HepG2 (cell line): ENCODE measurements around the gene STX8. TPM values are rescaled to one million over a fixed set of nuclear protein-coding genes. Genes with fewer than 3 reads are reported as not detected.

Experiments used
- ATAC-seq: fragments of 200-7000 bp; cut with Tn5 transposase; 3 replicates; pipeline ENCODE4 v1.9.1; 2020; ENCODE audit warnings: mild to moderate bottlenecking, moderate library complexity
- BruUV-seq: library from RNA; stranded (reverse); fragments of 400-500 nt; replicated peaks from 2 replicates; lab custom pipeline; 2021; lab: Mats Ljungman, UMichigan
- CTCF ChIA-PET: fragments of 300-600 bp; formaldehyde crosslinking; extraction: SDS; loops from one replicate; lab custom pipeline; 2021; ENCODE audit warnings: low total read pairs, inconsistent platforms, low intra/inter-chr PET ratio; lab: Yijun Ruan, JAX
- POLR2A ChIA-PET: fragments of 350-600 bp; sonication (Branson Sonifier 250); formaldehyde crosslinking; loops from one replicate; lab custom pipeline; 2020; ENCODE audit warnings: antibody characterized with exemption, inconsistent platforms; lab: Yijun Ruan, JAX
- DNase-seq: peaks from one replicate; pipeline ENCODE4 v3.0.0-alpha.2; 2015; ENCODE audit warnings: low spot score
- FAIRE-seq: peaks from 3 replicates; lab custom pipeline; 2011; peaks lifted over from hg19 to GRCh38; lab: Jason Lieb, UNC
- H2AFZ ChIP-seq: one replicate; pipeline ENCODE4 v1.6.1; 2011; ENCODE audit warnings: low read length, inconsistent platforms
- H3K27ac ChIP-seq: fragments of 300-600 bp; 3 replicates; pipeline ENCODE4 v1.8.0; 2011; ENCODE audit warnings: mixed run types, mild to moderate bottlenecking, mixed read lengths, low read length, inconsistent platforms; ENCODE audit not compliant: insufficient read depth; ENCODE audit errors: extremely low read length
- H3K27me3 ChIP-seq, 2 experiments: fragments of 200-600 bp in 1 of 2; 2 replicates in 1 of 2; 3 replicates in 1 of 2; pipeline versions ENCODE4 v1.6.0 to v1.8.0; 2011; ENCODE audit warnings: low read length in 2 of 2, mild to moderate bottlenecking in 2 of 2, moderate library complexity in 2 of 2, inconsistent platforms in 1 of 2; ENCODE audit not compliant: insufficient read depth in 2 of 2, control insufficient read depth in 1 of 2
- H3K36me3 ChIP-seq, 2 experiments: fragments of 200-600 bp in 1 of 2; replicated peaks in 1 of 2; 2 replicates in 1 of 2; 3 replicates in 1 of 2; pipeline versions ENCODE4 v1.5.1 to v1.8.0; 2011; ENCODE audit warnings: low read length in 2 of 2, inconsistent platforms in 1 of 2; ENCODE audit not compliant: insufficient read depth in 2 of 2, control insufficient read depth in 1 of 2
- H3K4me1 ChIP-seq: 2 replicates; pipeline ENCODE4 v1.5.1; 2012; ENCODE audit warnings: low read length, inconsistent platforms; ENCODE audit not compliant: insufficient read depth
- H3K4me2 ChIP-seq: 2 replicates; pipeline ENCODE4 v1.6.0; 2011; ENCODE audit warnings: low read depth, low read length, inconsistent platforms
- H3K4me3 ChIP-seq, 3 experiments: fragments of 200-600 bp in 1 of 3; sonication (generic), shearing (Covaris generic) in 1 of 3; replicated peaks in 1 of 3; 2 replicates each; pipeline ENCODE4 v1.5.1; 2011 to 2016; ENCODE audit warnings: low read length in 3 of 3, inconsistent platforms in 2 of 3, low read depth in 2 of 3, mild to moderate bottlenecking in 2 of 3, control low read depth in 1 of 3, mixed read lengths in 1 of 3; ENCODE audit not compliant: insufficient read depth in 1 of 3
- H3K79me2 ChIP-seq: one replicate; pipeline ENCODE4 v1.6.1; 2011; ENCODE audit warnings: low read length, inconsistent platforms; ENCODE audit not compliant: insufficient read depth
- H3K9ac ChIP-seq: 2 replicates; pipeline ENCODE4 v1.6.0; 2011; ENCODE audit warnings: mild to moderate bottlenecking, low read depth, low read length, inconsistent platforms; ENCODE audit not compliant: insufficient read depth
- H3K9me3 ChIP-seq: 2 replicates; pipeline ENCODE4 v1.5.1; 2012; ENCODE audit warnings: mild to moderate bottlenecking, low read length
- H4K20me1 ChIP-seq: 2 replicates; pipeline ENCODE4 v1.6.0; 2011; ENCODE audit warnings: inconsistent platforms, mild to moderate bottlenecking, low read length, moderate library complexity; ENCODE audit not compliant: insufficient read depth
- CEBPB ChIP-seq: IDR thresholded peaks from 2 replicates; pipeline ENCODE4 v1.6.1; 2011; ENCODE audit warnings: low read depth, low read length, improper control_type of control experiment, borderline replicate concordance
- CEBPG ChIP-seq: IDR thresholded peaks from 2 replicates; pipeline ENCODE4 v1.6.1; 2016
- SMARCE1 ChIP-seq: fragments of 450-650 bp; IDR thresholded peaks from 2 replicates; pipeline ENCODE4 v1.6.1; 2017; ENCODE audit warnings: borderline replicate concordance
- YEATS2 ChIP-seq: sonication (generic); formaldehyde crosslinking; IDR thresholded peaks from 2 replicates; pipeline ENCODE4 v1.4.0; 2020; ENCODE audit warnings: missing genetic modification reagents, borderline replicate concordance
- ZNF564 ChIP-seq: sonication (generic); formaldehyde crosslinking; IDR thresholded peaks from 2 replicates; pipeline ENCODE4 v1.8.1; 2023; ENCODE audit warnings: mild to moderate bottlenecking, missing genetic modification reagents
- WGBS: methylation state at CpG from one replicate; pipeline ENCODE4 v1.1.6; 2017; ENCODE audit warnings: low lambda C conversion rate; 5-methylcytosine and 5-hydroxymethylcytosine counted together
- in situ Hi-C: cut with HindIII; loops from 2 replicates; pipeline ENCODE4 v1.10.0; 2017; ENCODE audit warnings: low pct_unique_long_range_greater_than_20kb; ENCODE audit not compliant: extremely low pct_ligation_motif_present
- intact Hi-C: fragments of 100-400 bp; cut with micrococcal nuclease; formaldehyde crosslinking; loops from one replicate; pipeline ENCODE4 v1.10.0; 2022; ENCODE audit not compliant: unreplicated experiment
- polyA plus RNA-seq, 8 experiments: library from polyadenylated mRNA; depleted of rRNA in 3 of 8; stranded (reverse) in 7 of 8; unstranded in 1 of 8; fragments of >200 nt; fragmentation: Illumina TruSeq in 4 of 8; extraction: Trizol in 4 of 8; gene quantifications; 2 replicates each; pipeline versions ENCODE4 v1.2.1 to v1.2.3, GENCODE V29; 2011 to 2016; ENCODE audit warnings: low read depth in 4 of 8, missing spikeins in 1 of 8, mixed read lengths in 1 of 8; ENCODE audit not compliant: insufficient read depth in 1 of 8
- total RNA-seq, 5 experiments: library from RNA; depleted of rRNA; stranded (reverse); fragments of >200 nt; fragmentation: Illumina TruSeq; extraction: Trizol; gene quantifications; 2 replicates each; pipeline ENCODE4 v1.2.3, GENCODE V29; 2016; ENCODE audit warnings: low read depth in 1 of 5
- TF ChIP-seq, protein P1 (sequence below): sonication (generic); formaldehyde crosslinking; IDR thresholded peaks from 2 replicates; pipeline ENCODE4 v1.9.0; 2021; ENCODE audit warnings: missing genetic modification reagents, borderline replicate concordance
- TF ChIP-seq, protein P2 (sequence below): sonication (generic); formaldehyde crosslinking; IDR thresholded peaks from 2 replicates; pipeline ENCODE4 v1.4.0; 2020; ENCODE audit warnings: missing genetic modification reagents, borderline replicate concordance
- TF ChIP-seq, protein P3 (sequence below): IDR thresholded peaks from 2 replicates; pipeline ENCODE4 v1.6.1; 2016; ENCODE audit warnings: control low read depth
- TF ChIP-seq, protein P4 (sequence below): sonication (generic); formaldehyde crosslinking; IDR thresholded peaks from 2 replicates; pipeline ENCODE4 v1.9.0; 2021; ENCODE audit warnings: mild to moderate bottlenecking, missing genetic modification reagents

STX8 gene
- total and polyA plus RNA-seq, 2 of the 13 experiments (the other 11 are each of a cell fraction or from before 2014, with no cell fraction given) = 36.4 to 53.6 TPM

DNA sequence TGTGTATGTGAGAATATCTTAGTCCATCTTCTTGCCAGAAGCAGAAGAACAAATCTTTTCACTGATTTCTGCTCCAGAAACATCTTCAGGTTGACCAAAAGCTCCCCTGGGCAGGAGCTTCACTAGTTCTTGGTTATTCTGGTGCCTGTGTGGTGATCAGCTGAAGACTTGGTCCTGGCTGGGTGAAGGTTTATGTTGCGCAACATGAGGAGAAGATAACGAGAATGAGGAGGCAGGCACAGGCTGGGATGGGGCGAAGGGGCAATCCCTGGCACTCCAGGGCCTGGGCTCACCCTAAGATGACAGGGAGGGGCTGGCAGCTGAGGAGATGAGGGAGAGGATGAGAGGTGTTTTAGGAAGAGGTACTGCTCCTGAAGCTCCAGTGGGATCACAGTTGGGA, 322.3 kb downstream of the STX8 start:
- Histone ChIP-seq H4K20me1 (no peaks in the 10 kb centered on the region), H2AFZ (no peak overlapping the region), H3K36me3 (no peaks in the 10 kb centered on the region), H3K4me2 (no peak overlapping the region), H3K4me3 (no peak overlapping the region), H3K4me1 (peaks cover 28% of the 10 kb centered on the region), H3K27me3 (no peaks in the 10 kb centered on the region), H3K79me2 (no peaks in the 10 kb centered on the region), H3K27ac (no peak overlapping the region), H3K9me3 (no peaks in the 10 kb centered on the region)
- intact Hi-C loops (no loop called here), in situ Hi-C loops (no loop called here)
- no peak for ATAC-seq
- ChIA-PET CTCF (no interaction called here), POLR2A (no interaction called here)
- FAIRE-seq = no peak
- no TSS peak for BruUV-seq
- DNase-seq = no peak
- 78% methylated on average over 3 of the region's 3 CpGs for WGBS
- no peak for TF ChIP-seq SMARCE1
- peak; percentile 96 for TF ChIP-seq CEBPB
- peak; percentile 87 for TF ChIP-seq CEBPG (CRISPR knock-in tag)
- TF ChIP-seq, protein P1, sequence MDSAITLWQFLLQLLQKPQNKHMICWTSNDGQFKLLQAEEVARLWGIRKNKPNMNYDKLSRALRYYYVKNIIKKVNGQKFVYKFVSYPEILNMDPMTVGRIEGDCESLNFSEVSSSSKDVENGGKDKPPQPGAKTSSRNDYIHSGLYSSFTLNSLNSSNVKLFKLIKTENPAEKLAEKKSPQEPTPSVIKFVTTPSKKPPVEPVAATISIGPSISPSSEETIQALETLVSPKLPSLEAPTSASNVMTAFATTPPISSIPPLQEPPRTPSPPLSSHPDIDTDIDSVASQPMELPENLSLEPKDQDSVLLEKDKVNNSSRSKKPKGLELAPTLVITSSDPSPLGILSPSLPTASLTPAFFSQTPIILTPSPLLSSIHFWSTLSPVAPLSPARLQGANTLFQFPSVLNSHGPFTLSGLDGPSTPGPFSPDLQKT (CRISPR knock-in tag) = no peak
- TF ChIP-seq, all 625 proteins: peak for 2
- no peak overlapping the region for H3K9ac ChIP-seq

DNA sequence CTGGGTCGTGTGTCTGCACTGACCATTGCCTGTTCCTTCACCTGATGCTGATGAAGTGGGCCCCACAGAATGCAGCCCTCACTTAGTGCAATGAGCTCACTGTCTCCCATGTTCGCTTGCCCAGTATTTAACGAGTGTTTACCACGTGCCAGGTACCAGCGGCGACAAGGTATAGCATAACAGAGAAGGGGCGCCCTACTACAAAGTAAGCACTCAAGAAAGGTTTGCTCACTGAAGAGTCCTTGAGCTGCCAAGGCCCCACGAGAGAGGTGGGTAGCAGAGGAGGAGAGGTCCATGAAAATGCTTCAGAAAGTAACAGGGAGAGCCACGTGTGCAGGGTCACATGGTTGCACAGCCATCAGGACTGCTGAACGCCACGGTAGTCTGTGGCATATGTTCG, 324.3 kb downstream of the STX8 start:
- in situ Hi-C loops (no loop called here), intact Hi-C loops (no loop called here)
- H4K20me1 ChIP-seq = no peaks in the 10 kb centered on the region
- no peak for DNase-seq
- WGBS = 81% methylated on average over 12 of the region's 12 CpGs
- H3K4me2 ChIP-seq = no peak overlapping the region
- ATAC-seq = no peak
- no peaks in the 10 kb centered on the region for H3K79me2 ChIP-seq
- CTCF ChIA-PET = no interaction called here
- no TSS peak for BruUV-seq
- no peaks in the 10 kb centered on the region for H3K27me3 ChIP-seq
- FAIRE-seq = no peak
- no peak overlapping the region for H2AFZ ChIP-seq
- H3K9me3 ChIP-seq = no peaks in the 10 kb centered on the region
- no peak overlapping the region for H3K4me3 ChIP-seq
- H3K27ac ChIP-seq = no peak overlapping the region
- H3K36me3 ChIP-seq = no peaks in the 10 kb centered on the region
- POLR2A ChIA-PET = no interaction called here
- H3K9ac ChIP-seq = no peak overlapping the region
- H3K4me1 ChIP-seq = peaks cover 7% of the 10 kb centered on the region
- TF ChIP-seq, protein P2, sequence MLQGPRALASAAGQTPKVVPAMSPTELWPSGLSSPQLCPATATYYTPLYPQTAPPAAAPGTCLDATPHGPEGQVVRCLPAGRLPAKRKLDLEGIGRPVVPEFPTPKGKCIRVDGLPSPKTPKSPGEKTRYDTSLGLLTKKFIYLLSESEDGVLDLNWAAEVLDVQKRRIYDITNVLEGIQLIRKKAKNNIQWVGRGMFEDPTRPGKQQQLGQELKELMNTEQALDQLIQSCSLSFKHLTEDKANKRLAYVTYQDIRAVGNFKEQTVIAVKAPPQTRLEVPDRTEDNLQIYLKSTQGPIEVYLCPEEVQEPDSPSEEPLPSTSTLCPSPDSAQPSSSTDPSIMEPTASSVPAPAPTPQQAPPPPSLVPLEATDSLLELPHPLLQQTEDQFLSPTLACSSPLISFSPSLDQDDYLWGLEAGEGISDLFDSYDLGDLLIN = no peak
- TF ChIP-seq, protein P3, sequence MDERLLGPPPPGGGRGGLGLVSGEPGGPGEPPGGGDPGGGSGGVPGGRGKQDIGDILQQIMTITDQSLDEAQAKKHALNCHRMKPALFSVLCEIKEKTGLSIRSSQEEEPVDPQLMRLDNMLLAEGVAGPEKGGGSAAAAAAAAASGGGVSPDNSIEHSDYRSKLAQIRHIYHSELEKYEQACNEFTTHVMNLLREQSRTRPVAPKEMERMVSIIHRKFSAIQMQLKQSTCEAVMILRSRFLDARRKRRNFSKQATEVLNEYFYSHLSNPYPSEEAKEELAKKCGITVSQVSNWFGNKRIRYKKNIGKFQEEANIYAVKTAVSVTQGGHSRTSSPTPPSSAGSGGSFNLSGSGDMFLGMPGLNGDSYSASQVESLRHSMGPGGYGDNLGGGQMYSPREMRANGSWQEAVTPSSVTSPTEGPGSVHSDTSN (CRISPR knock-in tag) = no peak
- TF ChIP-seq, protein P4, sequence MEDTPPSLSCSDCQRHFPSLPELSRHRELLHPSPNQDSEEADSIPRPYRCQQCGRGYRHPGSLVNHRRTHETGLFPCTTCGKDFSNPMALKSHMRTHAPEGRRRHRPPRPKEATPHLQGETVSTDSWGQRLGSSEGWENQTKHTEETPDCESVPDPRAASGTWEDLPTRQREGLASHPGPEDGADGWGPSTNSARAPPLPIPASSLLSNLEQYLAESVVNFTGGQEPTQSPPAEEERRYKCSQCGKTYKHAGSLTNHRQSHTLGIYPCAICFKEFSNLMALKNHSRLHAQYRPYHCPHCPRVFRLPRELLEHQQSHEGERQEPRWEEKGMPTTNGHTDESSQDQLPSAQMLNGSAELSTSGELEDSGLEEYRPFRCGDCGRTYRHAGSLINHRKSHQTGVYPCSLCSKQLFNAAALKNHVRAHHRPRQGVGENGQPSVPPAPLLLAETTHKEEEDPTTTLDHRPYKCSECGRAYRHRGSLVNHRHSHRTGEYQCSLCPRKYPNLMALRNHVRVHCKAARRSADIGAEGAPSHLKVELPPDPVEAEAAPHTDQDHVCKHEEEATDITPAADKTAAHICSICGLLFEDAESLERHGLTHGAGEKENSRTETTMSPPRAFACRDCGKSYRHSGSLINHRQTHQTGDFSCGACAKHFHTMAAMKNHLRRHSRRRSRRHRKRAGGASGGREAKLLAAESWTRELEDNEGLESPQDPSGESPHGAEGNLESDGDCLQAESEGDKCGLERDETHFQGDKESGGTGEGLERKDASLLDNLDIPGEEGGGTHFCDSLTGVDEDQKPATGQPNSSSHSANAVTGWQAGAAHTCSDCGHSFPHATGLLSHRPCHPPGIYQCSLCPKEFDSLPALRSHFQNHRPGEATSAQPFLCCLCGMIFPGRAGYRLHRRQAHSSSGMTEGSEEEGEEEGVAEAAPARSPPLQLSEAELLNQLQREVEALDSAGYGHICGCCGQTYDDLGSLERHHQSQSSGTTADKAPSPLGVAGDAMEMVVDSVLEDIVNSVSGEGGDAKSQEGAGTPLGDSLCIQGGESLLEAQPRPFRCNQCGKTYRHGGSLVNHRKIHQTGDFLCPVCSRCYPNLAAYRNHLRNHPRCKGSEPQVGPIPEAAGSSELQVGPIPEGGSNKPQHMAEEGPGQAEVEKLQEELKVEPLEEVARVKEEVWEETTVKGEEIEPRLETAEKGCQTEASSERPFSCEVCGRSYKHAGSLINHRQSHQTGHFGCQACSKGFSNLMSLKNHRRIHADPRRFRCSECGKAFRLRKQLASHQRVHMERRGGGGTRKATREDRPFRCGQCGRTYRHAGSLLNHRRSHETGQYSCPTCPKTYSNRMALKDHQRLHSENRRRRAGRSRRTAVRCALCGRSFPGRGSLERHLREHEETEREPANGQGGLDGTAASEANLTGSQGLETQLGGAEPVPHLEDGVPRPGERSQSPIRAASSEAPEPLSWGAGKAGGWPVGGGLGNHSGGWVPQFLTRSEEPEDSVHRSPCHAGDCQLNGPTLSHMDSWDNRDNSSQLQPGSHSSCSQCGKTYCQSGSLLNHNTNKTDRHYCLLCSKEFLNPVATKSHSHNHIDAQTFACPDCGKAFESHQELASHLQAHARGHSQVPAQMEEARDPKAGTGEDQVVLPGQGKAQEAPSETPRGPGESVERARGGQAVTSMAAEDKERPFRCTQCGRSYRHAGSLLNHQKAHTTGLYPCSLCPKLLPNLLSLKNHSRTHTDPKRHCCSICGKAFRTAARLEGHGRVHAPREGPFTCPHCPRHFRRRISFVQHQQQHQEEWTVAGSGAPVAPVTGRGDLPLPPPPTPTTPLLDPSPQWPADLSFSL (CRISPR knock-in tag) = no peak
- TF ChIP-seq ZNF564 (CRISPR knock-in tag) = no peak
- TF ChIP-seq YEATS2 (CRISPR knock-in tag) = no peak
